DOHH2 (cell line): Measurements from ENCODE around the gene ENOPH1.
"Not testable (repeated sequence)": the region's sequence is repeated elsewhere in the genome, so short reads cannot be mapped to it uniquely, and the experiment has no call there.

Experiments used
- H3F3A ChIP-seq: fragments of 200-600 bp; sonication (generic), shearing (Covaris generic); 2 replicates; pipeline ENCODE4 v1.6.0; 2016; ENCODE audit warnings: antibody characterized with exemption, mild to moderate bottlenecking; ENCODE audit not compliant: control insufficient read depth, insufficient read depth
- H3K27ac ChIP-seq: fragments of 200-600 bp; sonication (generic); 2 replicates; pipeline ENCODE4 v1.5.1; 2014; ENCODE audit warnings: low read depth, mild to moderate bottlenecking, low read length, moderate library complexity
- H3K27me3 ChIP-seq: fragments of 200-600 bp; sonication (generic); 2 replicates; pipeline ENCODE4 v1.6.1; 2014; ENCODE audit warnings: mild to moderate bottlenecking, low read length, mixed read lengths; ENCODE audit not compliant: control insufficient read depth
- H3K36me3 ChIP-seq: fragments of 200-600 bp; sonication (generic); 2 replicates; pipeline ENCODE4 v1.6.1; 2014; ENCODE audit warnings: mild to moderate bottlenecking, low read length, moderate library complexity, mixed read lengths; ENCODE audit not compliant: control insufficient read depth
- H3K4me1 ChIP-seq: fragments of 200-600 bp; sonication (generic); 2 replicates; pipeline ENCODE4 v1.6.1; 2014; ENCODE audit warnings: mild to moderate bottlenecking, low read length, mixed read lengths; ENCODE audit not compliant: control insufficient read depth
- H3K4me2 ChIP-seq: fragments of 200-600 bp; sonication (generic); 2 replicates; pipeline ENCODE4 v1.6.0; 2014; ENCODE audit warnings: mild to moderate bottlenecking, low read length, moderate library complexity
- H3K4me3 ChIP-seq: fragments of 200-600 bp; sonication (generic); 2 replicates; pipeline ENCODE4 v1.5.1; 2014; ENCODE audit warnings: mild to moderate bottlenecking, low read length, mixed read lengths
- H3K79me2 ChIP-seq: fragments of 200-600 bp; sonication (generic); 2 replicates; pipeline ENCODE4 v1.6.1; 2014; ENCODE audit warnings: mild to moderate bottlenecking, low read length, mixed read lengths; ENCODE audit not compliant: control insufficient read depth
- H3K9me2 ChIP-seq: fragments of 200-600 bp; sonication (generic); replicated peaks from 2 replicates; pipeline ENCODE4 v1.6.1; 2014; ENCODE audit warnings: mild to moderate bottlenecking, low read length, mixed read lengths; ENCODE audit not compliant: control insufficient read depth
- H3K9me3 ChIP-seq: fragments of 200-600 bp; sonication (generic); 2 replicates; pipeline ENCODE4 v1.6.1; 2014; ENCODE audit warnings: antibody characterized with exemption, low read length, mixed read lengths; ENCODE audit not compliant: control insufficient read depth, insufficient read depth
- H4K20me1 ChIP-seq: fragments of 200-600 bp; sonication (generic); 2 replicates; pipeline ENCODE4 v1.6.0; 2014; ENCODE audit warnings: low read depth, mild to moderate bottlenecking, antibody characterized with exemption, low read length, moderate library complexity; ENCODE audit not compliant: control insufficient read depth, insufficient read depth
- EZH2phosphoT487 ChIP-seq: fragments of 200-600 bp; sonication (generic); IDR thresholded peaks from 2 replicates; pipeline ENCODE4 v1.6.1; 2017; ENCODE audit warnings: borderline replicate concordance, mild to moderate bottlenecking, antibody characterized with exemption, low read length, moderate library complexity, mixed read lengths
- TF ChIP-seq, protein P1 (sequence below): fragments of 200-600 bp; sonication (generic); IDR thresholded peaks from one replicate; pipeline ENCODE4 v1.5.1; 2014; ENCODE audit warnings: antibody characterized with exemption, mild to moderate bottlenecking, low read depth, low read length; ENCODE audit not compliant: poor library complexity, severe bottlenecking

The ENOPH1 gene

DNA sequence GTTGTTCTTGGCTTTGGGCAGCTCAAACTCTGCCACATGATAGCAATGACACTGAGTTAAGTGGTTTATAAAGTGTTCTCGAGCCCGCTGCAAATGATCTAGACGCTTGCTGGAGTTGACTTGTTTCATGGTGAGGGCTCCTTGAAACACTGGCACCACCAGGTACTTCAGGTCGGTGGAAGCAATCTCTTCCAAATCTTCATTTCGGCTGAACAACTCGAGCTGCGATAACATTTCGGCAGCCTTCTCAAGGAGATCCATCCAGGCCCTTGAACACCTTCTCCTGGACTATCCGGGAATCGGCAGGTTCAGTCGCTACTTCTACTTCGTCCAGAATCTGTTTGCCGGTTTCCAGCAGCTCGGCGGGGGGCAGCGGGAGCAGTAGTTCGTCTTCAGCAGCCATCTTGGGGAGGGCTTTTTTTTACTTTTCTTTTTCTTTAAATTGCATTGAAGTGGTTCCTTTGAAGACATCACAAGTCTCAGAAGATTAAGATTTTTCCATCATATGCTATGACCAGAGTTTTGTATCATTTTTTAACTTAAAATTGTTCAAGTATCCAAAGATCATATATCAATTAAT lies 28.1 kb upstream of the ENOPH1 start:
- Histone ChIP-seq H3K79me2 (no peaks in the 10 kb centered on the region), H3K4me1 (no peaks in the 10 kb centered on the region), H3K36me3 (no peaks in the 10 kb centered on the region), H3F3A (no peaks in the 10 kb centered on the region), H3K27ac (no peak overlapping the region), H4K20me1 (no peaks in the 10 kb centered on the region), H3K4me2 (no peak overlapping the region), H3K4me3 (no peak overlapping the region), H3K9me3 (no peaks in the 10 kb centered on the region), H3K9me2 (no peaks in the 10 kb centered on the region), H3K27me3 (peaks cover 12% of the 10 kb centered on the region; the same call in 1 of the 2 replicates)
- TF ChIP-seq EZH2phosphoT487, result no peak
- TF ChIP-seq, protein P1, sequence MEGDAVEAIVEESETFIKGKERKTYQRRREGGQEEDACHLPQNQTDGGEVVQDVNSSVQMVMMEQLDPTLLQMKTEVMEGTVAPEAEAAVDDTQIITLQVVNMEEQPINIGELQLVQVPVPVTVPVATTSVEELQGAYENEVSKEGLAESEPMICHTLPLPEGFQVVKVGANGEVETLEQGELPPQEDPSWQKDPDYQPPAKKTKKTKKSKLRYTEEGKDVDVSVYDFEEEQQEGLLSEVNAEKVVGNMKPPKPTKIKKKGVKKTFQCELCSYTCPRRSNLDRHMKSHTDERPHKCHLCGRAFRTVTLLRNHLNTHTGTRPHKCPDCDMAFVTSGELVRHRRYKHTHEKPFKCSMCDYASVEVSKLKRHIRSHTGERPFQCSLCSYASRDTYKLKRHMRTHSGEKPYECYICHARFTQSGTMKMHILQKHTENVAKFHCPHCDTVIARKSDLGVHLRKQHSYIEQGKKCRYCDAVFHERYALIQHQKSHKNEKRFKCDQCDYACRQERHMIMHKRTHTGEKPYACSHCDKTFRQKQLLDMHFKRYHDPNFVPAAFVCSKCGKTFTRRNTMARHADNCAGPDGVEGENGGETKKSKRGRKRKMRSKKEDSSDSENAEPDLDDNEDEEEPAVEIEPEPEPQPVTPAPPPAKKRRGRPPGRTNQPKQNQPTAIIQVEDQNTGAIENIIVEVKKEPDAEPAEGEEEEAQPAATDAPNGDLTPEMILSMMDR, result no peak

DNA sequence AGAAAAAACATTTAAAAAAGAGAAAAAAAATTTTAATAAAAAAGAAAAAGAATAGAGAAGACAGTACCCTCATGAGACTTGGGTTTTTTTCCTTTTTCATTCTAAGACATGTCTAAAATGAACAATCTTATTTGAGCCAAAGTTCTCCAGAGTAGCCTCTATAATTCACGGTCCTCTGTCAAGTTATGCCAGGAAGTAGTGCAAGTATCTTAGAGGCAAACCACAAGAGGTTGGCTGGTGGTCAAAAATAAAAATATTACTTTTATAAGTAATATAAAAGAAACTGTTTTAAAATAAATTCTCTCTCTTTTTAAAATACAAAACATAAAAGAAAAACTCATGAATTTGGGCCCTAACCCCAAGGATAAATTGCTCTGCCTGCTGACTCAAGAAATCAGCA lies 26.7 kb upstream of the ENOPH1 start:
- no peaks in the 10 kb centered on the region for H3K9me2 ChIP-seq
- no peaks in the 10 kb centered on the region for H3K9me3 ChIP-seq
- H3K36me3 ChIP-seq, result no peaks in the 10 kb centered on the region
- H3K27ac ChIP-seq, result no peak overlapping the region
- no peaks in the 10 kb centered on the region for H3K4me1 ChIP-seq
- H3K79me2 ChIP-seq, result no peaks in the 10 kb centered on the region
- no peaks in the 10 kb centered on the region for H4K20me1 ChIP-seq
- peaks cover 8% of the 10 kb centered on the region; the same call in 1 of the 2 replicates for H3K27me3 ChIP-seq
- H3K4me3 ChIP-seq, result no peak overlapping the region
- H3F3A ChIP-seq, result no peaks in the 10 kb centered on the region
- no peak for TF ChIP-seq EZH2phosphoT487
- TF ChIP-seq, protein P1, result no peak
- no peak overlapping the region for H3K4me2 ChIP-seq

DNA sequence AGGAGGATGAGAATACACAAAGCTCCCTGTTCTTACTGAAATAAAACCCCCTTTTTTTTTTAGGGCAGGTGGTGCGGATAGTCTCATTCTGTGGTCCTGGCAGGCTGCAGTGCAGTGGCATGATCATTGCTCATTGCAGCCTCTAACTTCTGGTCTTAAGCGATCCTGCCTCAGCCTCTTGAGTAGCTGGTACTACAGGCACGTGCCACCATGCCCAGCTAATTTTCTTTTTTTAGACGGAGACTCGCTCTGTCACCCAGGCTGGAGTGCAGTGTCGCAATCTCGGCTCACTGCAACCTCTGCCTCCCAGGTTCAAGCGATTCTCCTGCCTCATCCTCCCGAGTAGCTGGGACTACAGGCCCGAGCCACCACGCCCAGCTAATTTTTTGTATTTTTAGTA lies 15.3 kb upstream of the ENOPH1 start:
- not testable (repeated sequence) for H3K9me2 ChIP-seq, H3K79me2 ChIP-seq, H3K4me2 ChIP-seq, H3K27ac ChIP-seq, H3K4me1 ChIP-seq, H3F3A ChIP-seq, H4K20me1 ChIP-seq, H3K4me3 ChIP-seq, H3K9me3 ChIP-seq, H3K36me3 ChIP-seq
- peaks cover 17% of the 10 kb centered on the region for H3K27me3 ChIP-seq

DNA sequence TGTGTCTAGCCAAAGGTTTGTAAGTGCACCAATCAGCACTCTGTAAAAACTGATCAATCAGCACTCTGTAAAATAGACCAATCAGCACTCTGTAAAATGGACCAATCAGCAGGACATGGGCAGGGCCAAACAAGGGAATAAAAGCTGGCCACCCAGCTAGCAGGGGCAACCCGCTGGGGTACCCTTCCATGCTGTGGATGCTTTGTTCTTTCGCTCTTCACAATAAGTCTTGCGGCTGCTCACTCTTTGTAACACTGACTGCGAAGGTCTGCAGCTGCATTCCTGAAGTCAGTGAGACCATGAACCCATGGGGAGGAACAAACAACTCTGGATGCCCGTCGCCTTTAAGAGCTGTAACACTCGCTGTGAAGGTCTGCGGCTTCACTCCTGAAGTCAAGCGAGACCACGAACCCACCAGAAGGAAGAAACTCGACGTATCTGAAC lies 14.4 kb upstream of the ENOPH1 start:
- Histone ChIP-seq H3K27me3 (peaks cover 17% of the 10 kb centered on the region), H3K36me3 (no peaks in the 10 kb centered on the region), H3K9me3 (no peaks in the 10 kb centered on the region), H3K9me2 (no peaks in the 10 kb centered on the region), H3F3A (peaks cover 5% of the 10 kb centered on the region), H3K27ac (no peak overlapping the region), H3K4me3 (no peak overlapping the region), H4K20me1 (no peaks in the 10 kb centered on the region), H3K4me1 (no peaks in the 10 kb centered on the region), H3K79me2 (no peaks in the 10 kb centered on the region), H3K4me2 (no peak overlapping the region)
- no peak for TF ChIP-seq EZH2phosphoT487
- TF ChIP-seq, protein P1, result no peak
